Neutrophil (primary cell): Measurements from ENCODE around the gene GSTA5.
"Not testable (repeated sequence)": the region's sequence is repeated elsewhere in the genome, so short reads cannot be mapped to it uniquely, and the experiment has no call there.

ENCODE experiments used
- H3K27ac ChIP-seq: fragments of 200-600 bp; sonication (generic); 2 replicates; pipeline ENCODE4 v1.5.1; 2016; ENCODE audit warnings: mild to moderate bottlenecking, moderate library complexity
- H3K27me3 ChIP-seq: fragments of 200-600 bp; sonication (generic); 2 replicates; pipeline ENCODE4 v1.6.0; 2016; ENCODE audit warnings: mild to moderate bottlenecking
- H3K36me3 ChIP-seq: fragments of 200-600 bp; sonication (generic); 2 replicates; pipeline ENCODE4 v1.5.1; 2017
- H3K4me1 ChIP-seq, 2 experiments: fragments of 200-600 bp in 1 of 2; sonication (generic) in 1 of 2; 1 replicate in 1 of 2; 2 replicates in 1 of 2; pipeline versions ENCODE4 v1.5.1 to v1.6.1; 2013 to 2016; ENCODE audit warnings: low read depth in 1 of 2, low read length in 1 of 2, mild to moderate bottlenecking in 1 of 2, moderate library complexity in 1 of 2; ENCODE audit not compliant: control insufficient read depth in 1 of 2, insufficient read depth in 1 of 2
- H3K4me3 ChIP-seq, 2 experiments: fragments of 200-600 bp in 1 of 2; sonication (generic) in 1 of 2; 1 replicate in 1 of 2; 2 replicates in 1 of 2; pipeline ENCODE4 v1.5.1; 2013 to 2016; ENCODE audit warnings: low read depth in 1 of 2, low read length in 1 of 2, mild to moderate bottlenecking in 1 of 2, moderate library complexity in 1 of 2
- H3K9me3 ChIP-seq: fragments of 200-600 bp; sonication (generic); 2 replicates; pipeline ENCODE4 v1.5.1; 2016
- TF ChIP-seq, protein P1 (sequence below): fragments of 200-600 bp; sonication (generic); IDR thresholded peaks from 2 replicates; pipeline ENCODE4 v1.5.1; 2016; ENCODE audit warnings: antibody characterized with exemption

Gene GSTA5

GRCh38 chr6:52826513-52826912 lies 14.1 kb downstream of the GSTA5 start:
- Histone ChIP-seq H3K27ac (no peak overlapping the region), H3K9me3 (no peaks in the 10 kb centered on the region), H3K4me3 (no peak overlapping the region), H3K27me3 (no peaks in the 10 kb centered on the region), H3K4me1 (no peaks in the 10 kb centered on the region), H3K36me3 (no peaks in the 10 kb centered on the region)
- TF ChIP-seq, protein P1, sequence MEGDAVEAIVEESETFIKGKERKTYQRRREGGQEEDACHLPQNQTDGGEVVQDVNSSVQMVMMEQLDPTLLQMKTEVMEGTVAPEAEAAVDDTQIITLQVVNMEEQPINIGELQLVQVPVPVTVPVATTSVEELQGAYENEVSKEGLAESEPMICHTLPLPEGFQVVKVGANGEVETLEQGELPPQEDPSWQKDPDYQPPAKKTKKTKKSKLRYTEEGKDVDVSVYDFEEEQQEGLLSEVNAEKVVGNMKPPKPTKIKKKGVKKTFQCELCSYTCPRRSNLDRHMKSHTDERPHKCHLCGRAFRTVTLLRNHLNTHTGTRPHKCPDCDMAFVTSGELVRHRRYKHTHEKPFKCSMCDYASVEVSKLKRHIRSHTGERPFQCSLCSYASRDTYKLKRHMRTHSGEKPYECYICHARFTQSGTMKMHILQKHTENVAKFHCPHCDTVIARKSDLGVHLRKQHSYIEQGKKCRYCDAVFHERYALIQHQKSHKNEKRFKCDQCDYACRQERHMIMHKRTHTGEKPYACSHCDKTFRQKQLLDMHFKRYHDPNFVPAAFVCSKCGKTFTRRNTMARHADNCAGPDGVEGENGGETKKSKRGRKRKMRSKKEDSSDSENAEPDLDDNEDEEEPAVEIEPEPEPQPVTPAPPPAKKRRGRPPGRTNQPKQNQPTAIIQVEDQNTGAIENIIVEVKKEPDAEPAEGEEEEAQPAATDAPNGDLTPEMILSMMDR: no peak

- H3K27ac ChIP-seq, H3K4me1 ChIP-seq: not testable (repeated sequence)
Measured at GRCh38 chr6:52825900-52826459, 14.6 kb downstream of the GSTA5 start.

DNA sequence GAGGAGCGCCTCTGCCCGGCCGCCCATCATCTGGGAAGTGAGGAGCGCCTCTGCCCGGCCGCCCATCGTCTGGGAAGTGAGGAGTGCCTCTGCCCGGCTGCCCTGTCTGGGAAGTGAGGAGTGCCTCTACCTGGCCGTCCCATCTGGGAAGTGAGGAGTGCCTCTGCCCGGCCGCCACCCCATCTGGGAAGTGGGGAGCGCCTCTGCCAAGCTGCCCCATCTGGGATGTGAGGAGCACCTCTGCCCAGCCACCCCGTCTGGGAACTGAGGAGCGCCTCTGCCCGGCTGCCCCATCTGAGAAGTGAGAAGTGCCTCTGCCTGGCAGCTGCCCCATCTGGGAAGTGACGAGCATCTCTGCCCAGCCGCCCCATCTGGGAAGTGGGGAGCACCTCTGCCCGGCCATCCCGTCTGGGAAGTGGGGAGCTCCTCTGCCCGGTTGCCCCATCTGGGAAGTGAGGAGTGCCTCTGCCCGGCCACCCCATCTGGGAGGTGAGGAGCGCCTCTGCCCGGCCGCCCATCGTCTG lies 15.3 kb downstream of the GSTA5 start:
- not testable (repeated sequence) for H3K36me3 ChIP-seq, H3K9me3 ChIP-seq

More at GRCh38 chr6:52825900-52826459, 14.6 kb downstream of the GSTA5 start:
- H3K4me3 ChIP-seq, H3K9me3 ChIP-seq, H3K36me3 ChIP-seq, H3K27me3 ChIP-seq: not testable (repeated sequence)

DNA sequence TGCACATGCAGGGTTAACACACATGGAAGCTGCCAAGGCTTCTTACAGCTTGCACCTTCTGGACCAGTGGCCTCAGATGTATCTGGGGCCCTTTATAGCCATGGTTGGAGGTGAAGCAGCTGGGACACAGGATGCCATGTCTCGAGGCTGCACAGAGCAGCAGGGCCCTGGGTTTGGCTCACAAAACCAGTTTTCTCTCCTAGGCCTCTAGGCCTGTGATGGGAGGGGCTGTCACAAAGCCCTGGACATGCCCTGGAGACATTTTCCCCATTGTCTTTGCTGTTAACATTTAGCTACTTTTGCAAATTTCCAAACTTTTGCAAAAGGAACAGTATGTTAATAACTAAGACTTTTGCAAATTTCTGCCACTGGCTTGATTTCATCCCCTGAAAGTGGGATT lies 18.8 kb downstream of the GSTA5 start:
- Histone ChIP-seq H3K27me3 (no peaks in the 10 kb centered on the region), H3K4me1 (no peaks in the 10 kb centered on the region), H3K36me3 (no peaks in the 10 kb centered on the region), H3K27ac (no peak overlapping the region), H3K9me3 (no peaks in the 10 kb centered on the region), H3K4me3 (no peak overlapping the region)
- TF ChIP-seq, protein P1: no peak

More for the DNA sequence above, 15.3 kb downstream of the GSTA5 start:
- not testable (repeated sequence) for H3K4me1 ChIP-seq, H3K27me3 ChIP-seq, H3K27ac ChIP-seq, H3K4me3 ChIP-seq

DNA sequence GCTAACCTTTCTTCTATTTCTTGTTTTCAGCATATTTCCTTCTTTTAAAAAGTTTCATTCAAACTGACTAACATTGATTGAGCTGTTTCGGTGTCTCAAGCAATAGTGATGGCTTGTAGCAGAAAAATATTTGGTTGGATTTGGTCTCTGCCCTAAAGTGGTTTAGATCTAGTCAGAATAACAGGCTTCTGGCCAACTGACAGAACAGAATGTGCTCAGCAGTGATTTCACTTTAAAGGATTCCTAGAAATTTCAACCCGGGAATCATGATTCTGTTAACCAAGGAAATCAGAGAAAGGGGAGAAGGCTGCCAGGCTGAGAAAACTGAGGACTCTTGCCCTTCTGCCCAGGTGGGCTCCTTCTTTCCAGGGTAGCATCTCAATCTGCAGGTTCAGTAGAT lies 20.4 kb downstream of the GSTA5 start:
- H3K4me3 ChIP-seq: no peak overlapping the region

DNA sequence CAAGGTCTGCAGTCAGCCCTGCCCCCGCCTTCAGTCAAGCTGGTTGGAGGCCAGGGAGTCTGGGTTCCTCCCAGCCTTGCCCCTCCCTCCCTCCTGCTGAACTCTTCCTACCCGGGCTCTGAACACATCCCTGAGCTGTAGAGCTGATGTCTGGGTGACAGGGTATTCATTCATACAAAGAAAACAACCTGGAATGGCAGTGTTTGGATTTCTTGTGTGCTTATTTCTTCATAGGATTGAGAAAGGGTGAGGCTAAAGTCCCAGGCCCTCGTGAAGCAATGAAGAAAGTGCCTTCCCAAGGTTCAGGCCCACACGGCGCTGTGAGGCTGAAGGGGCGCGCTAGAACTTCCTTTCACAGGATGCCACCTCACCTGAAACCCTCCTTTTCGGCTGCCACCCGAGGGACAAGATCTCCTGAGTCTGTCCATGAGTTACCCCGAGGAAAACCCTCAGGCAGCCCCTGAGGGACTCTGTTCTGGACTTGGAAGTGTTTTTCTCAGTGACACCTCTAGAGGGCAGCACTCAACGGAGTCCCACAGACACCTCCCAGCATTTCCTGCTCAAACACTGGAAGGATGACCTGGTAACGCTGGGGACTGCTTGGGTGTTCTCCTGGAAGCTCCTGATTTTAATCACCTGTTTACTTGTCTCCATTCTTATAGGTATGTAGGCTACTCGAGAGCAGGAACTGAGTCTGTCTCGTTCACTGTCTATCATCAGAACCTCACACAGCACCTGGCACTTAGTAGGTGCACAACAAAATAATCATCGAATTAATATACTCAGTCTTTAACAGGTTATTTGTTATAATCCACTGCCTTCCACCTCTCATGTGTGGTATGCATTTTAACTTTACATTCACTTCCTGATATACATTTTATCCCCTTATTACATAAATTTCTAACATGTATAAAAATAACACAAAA lies 25.2 kb downstream of the GSTA5 start:
- no peaks in the 10 kb centered on the region for H3K4me1 ChIP-seq
- no peak overlapping the region for H3K4me3 ChIP-seq
- H3K36me3 ChIP-seq: no peaks in the 10 kb centered on the region
- H3K27ac ChIP-seq: no peak overlapping the region
- TF ChIP-seq, protein P1: peak; percentile 45
- no peaks in the 10 kb centered on the region for H3K9me3 ChIP-seq
- H3K27me3 ChIP-seq: no peaks in the 10 kb centered on the region

More for the DNA sequence above, 20.4 kb downstream of the GSTA5 start:
- Histone ChIP-seq H3K27me3 (no peaks in the 10 kb centered on the region), H3K4me1 (no peaks in the 10 kb centered on the region), H3K27ac (no peak overlapping the region), H3K9me3 (no peaks in the 10 kb centered on the region), H3K36me3 (no peaks in the 10 kb centered on the region)
- TF ChIP-seq, protein P1: no peak

GRCh38 chr6:52814545-52814944 lies 26.1 kb downstream of the GSTA5 start:
- H3K27ac ChIP-seq, H3K36me3 ChIP-seq, H3K4me1 ChIP-seq, H3K27me3 ChIP-seq, H3K4me3 ChIP-seq, H3K9me3 ChIP-seq: not testable (repeated sequence)

DNA sequence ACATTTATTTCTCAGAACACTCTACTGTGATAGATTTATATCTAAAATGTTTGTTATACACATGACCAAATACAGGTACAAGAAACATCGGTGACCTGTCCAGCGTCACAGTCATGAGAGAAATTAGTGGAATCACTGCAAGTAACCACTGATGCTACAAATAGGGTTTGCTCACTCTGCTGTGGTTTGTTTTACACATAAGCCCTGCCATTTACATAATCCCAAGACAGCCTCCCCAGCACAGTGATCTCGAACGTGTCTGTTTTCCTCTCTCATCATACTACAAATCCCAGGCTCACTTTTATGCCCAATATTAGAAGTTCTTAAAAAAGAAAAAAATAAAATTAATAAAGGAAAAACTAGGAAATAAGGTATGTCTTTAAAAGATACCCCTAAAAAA lies 30.8 kb downstream of the GSTA5 start:
- not testable (repeated sequence) for H3K4me3 ChIP-seq, H3K4me1 ChIP-seq, H3K27me3 ChIP-seq, H3K9me3 ChIP-seq, H3K36me3 ChIP-seq, H3K27ac ChIP-seq
